WTC11 (cell line): Measurements from ENCODE around the gene SLC25A21. TPM values are rescaled to one million over a fixed set of nuclear protein-coding genes. Genes with fewer than 3 reads are reported as not detected.
"Not testable (repeated sequence)": the region's sequence is repeated elsewhere in the genome, so short reads cannot be mapped to it uniquely, and the experiment has no call there.

Experiments
- ATAC-seq: fragments of 200-7000 bp; cut with Tn5 transposase; 2 replicates; pipeline ENCODE4 v1.10.0; 2021; ENCODE audit warnings: mild to moderate bottlenecking, moderate library complexity
- CTCF ChIA-PET: fragments of 300-600 bp; sonication (Branson Sonifier 250); formaldehyde crosslinking; loops from one replicate; lab custom pipeline; 2021; ENCODE audit warnings: antibody characterized with exemption; lab: Charles Lee
- POLR2A ChIA-PET: fragments of 350-600 bp; sonication (Branson Sonifier 250); formaldehyde crosslinking; loops from one replicate; lab custom pipeline; 2021; ENCODE audit warnings: antibody characterized with exemption; lab: Charles Lee
- DNase-seq: peaks from one replicate; pipeline ENCODE4 v3.0.0; 2021; ENCODE audit warnings: low spot score
- H3K27ac Mint-ChIP-seq: 2 replicates; pipeline ENCODE4 v1.8.0; 2021; ENCODE audit warnings: mixed read lengths
- H3K27me3 Mint-ChIP-seq: 2 replicates; pipeline ENCODE4 v1.8.0; 2021; ENCODE audit warnings: low read depth, mild to moderate bottlenecking, moderate library complexity, mixed read lengths
- H3K36me3 Mint-ChIP-seq: 2 replicates; pipeline ENCODE4 v1.8.0; 2021; ENCODE audit warnings: mixed read lengths
- H3K4me1 Mint-ChIP-seq: 2 replicates; pipeline ENCODE4 v1.8.0; 2022; ENCODE audit warnings: mixed read lengths
- H3K4me3 Mint-ChIP-seq: 2 replicates; pipeline ENCODE4 v1.8.0; 2021; ENCODE audit warnings: mild to moderate bottlenecking, moderate library complexity, mixed read lengths
- H3K9me3 Mint-ChIP-seq: 2 replicates; pipeline ENCODE4 v1.8.0; 2021; ENCODE audit warnings: mixed read lengths
- ATF6 ChIP-seq: sonication (generic); formaldehyde crosslinking; IDR thresholded peaks from 2 replicates; pipeline ENCODE4 v1.8.1; 2023; ENCODE audit warnings: mild to moderate bottlenecking, missing genetic modification reagents
- CBFB ChIP-seq: sonication (generic); formaldehyde crosslinking; IDR thresholded peaks from 2 replicates; pipeline ENCODE4 v1.8.1; 2022; ENCODE audit warnings: mild to moderate bottlenecking, low read depth, missing genetic modification reagents
- CREM ChIP-seq: sonication (generic); formaldehyde crosslinking; IDR thresholded peaks from 2 replicates; pipeline ENCODE4 v1.8.1; 2022; ENCODE audit warnings: mild to moderate bottlenecking, missing genetic modification reagents, moderate library complexity
- ELF4 ChIP-seq: sonication (generic); formaldehyde crosslinking; IDR thresholded peaks from 2 replicates; pipeline ENCODE4 v1.8.1; 2022; ENCODE audit warnings: low read depth, mild to moderate bottlenecking, moderate library complexity, missing genetic modification reagents
- ETV6 ChIP-seq: sonication (generic); formaldehyde crosslinking; IDR thresholded peaks from 2 replicates; pipeline ENCODE4 v1.8.1; 2022; ENCODE audit warnings: mild to moderate bottlenecking, missing genetic modification reagents
- FOXJ3 ChIP-seq: sonication (generic); formaldehyde crosslinking; IDR thresholded peaks from 2 replicates; pipeline ENCODE4 v1.9.0; 2021; ENCODE audit warnings: missing genetic modification reagents, mild to moderate bottlenecking, borderline replicate concordance
- JUN ChIP-seq: sonication (generic); formaldehyde crosslinking; IDR thresholded peaks from 2 replicates; pipeline ENCODE4 v1.8.0; 2023; ENCODE audit warnings: mild to moderate bottlenecking, missing genetic modification reagents
- MXD4 ChIP-seq: fragments of 250-450 bp; sonication (Bioruptor Pico); IDR thresholded peaks from 2 replicates; pipeline ENCODE4 v1.8.0; 2021; ENCODE audit warnings: mild to moderate bottlenecking, moderate library complexity, borderline replicate concordance
- NR3C1 ChIP-seq: sonication (generic); formaldehyde crosslinking; conservative IDR thresholded peaks from 2 replicates; pipeline ENCODE4 v1.8.1; 2023; ENCODE audit warnings: low read depth, mild to moderate bottlenecking, missing genetic modification reagents
- PRRX2 ChIP-seq: fragments of 250-450 bp; sonication (Bioruptor Pico); IDR thresholded peaks from 2 replicates; pipeline ENCODE4 v1.8.0; 2021; ENCODE audit warnings: mild to moderate bottlenecking
- RORB ChIP-seq: fragments of 250-450 bp; sonication (Bioruptor Pico); IDR thresholded peaks from 2 replicates; pipeline ENCODE4 v1.9.0; 2021; ENCODE audit warnings: mild to moderate bottlenecking
- SMAD4 ChIP-seq: sonication (generic); formaldehyde crosslinking; IDR thresholded peaks from 2 replicates; pipeline ENCODE4 v1.8.0; 2022; ENCODE audit warnings: mild to moderate bottlenecking, missing genetic modification reagents
- ZBTB21 ChIP-seq: sonication (generic); formaldehyde crosslinking; IDR thresholded peaks from 2 replicates; pipeline ENCODE4 v1.8.1; 2023; ENCODE audit warnings: mild to moderate bottlenecking, missing genetic modification reagents, borderline replicate concordance
- ZNF121 ChIP-seq: sonication (generic); formaldehyde crosslinking; IDR thresholded peaks from 2 replicates; pipeline ENCODE4 v1.8.0; 2023; ENCODE audit warnings: missing genetic modification reagents
- ZNF219 ChIP-seq: sonication (generic); formaldehyde crosslinking; IDR thresholded peaks from 2 replicates; pipeline ENCODE4 v1.8.0; 2023; ENCODE audit warnings: missing genetic modification reagents, mild to moderate bottlenecking, borderline replicate concordance
- ZNF396 ChIP-seq: fragments of 250-450 bp; sonication (Bioruptor Pico); IDR thresholded peaks from 2 replicates; pipeline ENCODE4 v1.8.0; 2021; ENCODE audit warnings: mild to moderate bottlenecking, moderate library complexity, borderline replicate concordance
- ZNF423 ChIP-seq: fragments of 250-450 bp; sonication (Bioruptor Pico); IDR thresholded peaks from 2 replicates; pipeline ENCODE4 v2.1.2; 2022; ENCODE audit warnings: mild to moderate bottlenecking, moderate library complexity
- total RNA-seq: library from RNA; stranded (reverse); gene quantifications from 3 replicates; pipeline ENCODE4 v1.2.3, GENCODE V29; 2021
- TF ChIP-seq, protein P1 (sequence below): sonication (generic); formaldehyde crosslinking; IDR thresholded peaks from 2 replicates; pipeline ENCODE4 v1.8.1; 2022; ENCODE audit warnings: low read depth, mild to moderate bottlenecking, moderate library complexity, missing genetic modification reagents, borderline replicate concordance
- TF ChIP-seq, protein P2 (sequence below): fragments of 250-450 bp; sonication (Bioruptor Pico); IDR thresholded peaks from 2 replicates; pipeline ENCODE4 v1.9.0; 2021; ENCODE audit warnings: mild to moderate bottlenecking
- TF ChIP-seq, protein P3 (sequence below): sonication (generic); formaldehyde crosslinking; IDR thresholded peaks from 2 replicates; pipeline ENCODE4 v1.8.1; 2022; ENCODE audit warnings: mild to moderate bottlenecking, moderate library complexity, missing genetic modification reagents

Gene SLC25A21
- total RNA-seq, 1 experiment from 2014 or later, result 8.2 TPM

DNA sequence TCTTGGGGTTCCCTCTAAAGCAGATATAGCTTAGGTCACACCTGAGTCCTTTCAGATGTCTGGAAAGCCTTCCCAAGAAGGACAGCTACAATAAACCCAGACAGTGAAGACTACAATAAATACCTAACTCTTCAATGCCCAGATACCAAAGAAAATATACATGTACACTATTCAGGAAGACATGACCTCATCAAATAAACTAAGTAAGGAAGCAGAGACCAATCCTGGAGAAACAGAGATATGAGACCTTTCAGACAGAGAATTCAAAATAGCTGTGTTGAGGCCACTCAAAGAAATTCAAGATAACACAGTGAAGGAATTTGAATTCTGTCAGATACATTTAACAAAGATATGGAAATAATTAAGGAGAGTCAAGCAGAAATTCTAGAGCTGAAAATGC lies 40.6 kb upstream of the SLC25A21 start:
- DNase-seq, result no peak
- no peaks in the 10 kb centered on the region for H3K4me1 Mint-ChIP-seq
- H3K4me3 Mint-ChIP-seq, result no peak overlapping the region
- ChIA-PET POLR2A (no interaction called here), CTCF (no interaction called here)
- ATAC-seq, result no peak
- TF ChIP-seq FOXJ3 (CRISPR knock-in tag) (no peak), ELF4 (CRISPR knock-in tag) (no peak), JUN (CRISPR knock-in tag) (no peak), SMAD4 (CRISPR knock-in tag) (no peak), ATF6 (CRISPR knock-in tag) (no peak), CREM (no peak), PRRX2 (CRISPR knock-in tag) (no peak), MXD4 (CRISPR knock-in tag) (no peak), ZNF396 (CRISPR knock-in tag) (no peak), ETV6 (CRISPR knock-in tag) (no peak), ZNF121 (CRISPR knock-in tag) (no peak), NR3C1 (CRISPR knock-in tag) (no peak), RORB (CRISPR knock-in tag) (no peak), ZBTB21 (no peak)
- TF ChIP-seq, protein P1, sequence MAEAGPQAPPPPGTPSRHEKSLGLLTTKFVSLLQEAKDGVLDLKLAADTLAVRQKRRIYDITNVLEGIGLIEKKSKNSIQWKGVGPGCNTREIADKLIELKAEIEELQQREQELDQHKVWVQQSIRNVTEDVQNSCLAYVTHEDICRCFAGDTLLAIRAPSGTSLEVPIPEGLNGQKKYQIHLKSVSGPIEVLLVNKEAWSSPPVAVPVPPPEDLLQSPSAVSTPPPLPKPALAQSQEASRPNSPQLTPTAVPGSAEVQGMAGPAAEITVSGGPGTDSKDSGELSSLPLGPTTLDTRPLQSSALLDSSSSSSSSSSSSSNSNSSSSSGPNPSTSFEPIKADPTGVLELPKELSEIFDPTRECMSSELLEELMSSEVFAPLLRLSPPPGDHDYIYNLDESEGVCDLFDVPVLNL (CRISPR knock-in tag), result no peak
- TF ChIP-seq, protein P2, sequence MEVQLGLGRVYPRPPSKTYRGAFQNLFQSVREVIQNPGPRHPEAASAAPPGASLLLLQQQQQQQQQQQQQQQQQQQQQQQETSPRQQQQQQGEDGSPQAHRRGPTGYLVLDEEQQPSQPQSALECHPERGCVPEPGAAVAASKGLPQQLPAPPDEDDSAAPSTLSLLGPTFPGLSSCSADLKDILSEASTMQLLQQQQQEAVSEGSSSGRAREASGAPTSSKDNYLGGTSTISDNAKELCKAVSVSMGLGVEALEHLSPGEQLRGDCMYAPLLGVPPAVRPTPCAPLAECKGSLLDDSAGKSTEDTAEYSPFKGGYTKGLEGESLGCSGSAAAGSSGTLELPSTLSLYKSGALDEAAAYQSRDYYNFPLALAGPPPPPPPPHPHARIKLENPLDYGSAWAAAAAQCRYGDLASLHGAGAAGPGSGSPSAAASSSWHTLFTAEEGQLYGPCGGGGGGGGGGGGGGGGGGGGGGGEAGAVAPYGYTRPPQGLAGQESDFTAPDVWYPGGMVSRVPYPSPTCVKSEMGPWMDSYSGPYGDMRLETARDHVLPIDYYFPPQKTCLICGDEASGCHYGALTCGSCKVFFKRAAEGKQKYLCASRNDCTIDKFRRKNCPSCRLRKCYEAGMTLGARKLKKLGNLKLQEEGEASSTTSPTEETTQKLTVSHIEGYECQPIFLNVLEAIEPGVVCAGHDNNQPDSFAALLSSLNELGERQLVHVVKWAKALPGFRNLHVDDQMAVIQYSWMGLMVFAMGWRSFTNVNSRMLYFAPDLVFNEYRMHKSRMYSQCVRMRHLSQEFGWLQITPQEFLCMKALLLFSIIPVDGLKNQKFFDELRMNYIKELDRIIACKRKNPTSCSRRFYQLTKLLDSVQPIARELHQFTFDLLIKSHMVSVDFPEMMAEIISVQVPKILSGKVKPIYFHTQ (CRISPR knock-in tag), result no peak
- TF ChIP-seq, protein P3, sequence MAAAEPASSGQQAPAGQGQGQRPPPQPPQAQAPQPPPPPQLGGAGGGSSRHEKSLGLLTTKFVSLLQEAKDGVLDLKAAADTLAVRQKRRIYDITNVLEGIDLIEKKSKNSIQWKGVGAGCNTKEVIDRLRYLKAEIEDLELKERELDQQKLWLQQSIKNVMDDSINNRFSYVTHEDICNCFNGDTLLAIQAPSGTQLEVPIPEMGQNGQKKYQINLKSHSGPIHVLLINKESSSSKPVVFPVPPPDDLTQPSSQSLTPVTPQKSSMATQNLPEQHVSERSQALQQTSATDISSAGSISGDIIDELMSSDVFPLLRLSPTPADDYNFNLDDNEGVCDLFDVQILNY (CRISPR knock-in tag), result no peak
- H3K27me3 Mint-ChIP-seq, result no peaks in the 10 kb centered on the region; the same call in 1 of the 2 replicates
- H3K36me3 Mint-ChIP-seq, result peaks cover 16% of the 10 kb centered on the region
- peaks cover 21% of the 10 kb centered on the region for H3K9me3 Mint-ChIP-seq
- H3K27ac Mint-ChIP-seq, result no peak overlapping the region

DNA sequence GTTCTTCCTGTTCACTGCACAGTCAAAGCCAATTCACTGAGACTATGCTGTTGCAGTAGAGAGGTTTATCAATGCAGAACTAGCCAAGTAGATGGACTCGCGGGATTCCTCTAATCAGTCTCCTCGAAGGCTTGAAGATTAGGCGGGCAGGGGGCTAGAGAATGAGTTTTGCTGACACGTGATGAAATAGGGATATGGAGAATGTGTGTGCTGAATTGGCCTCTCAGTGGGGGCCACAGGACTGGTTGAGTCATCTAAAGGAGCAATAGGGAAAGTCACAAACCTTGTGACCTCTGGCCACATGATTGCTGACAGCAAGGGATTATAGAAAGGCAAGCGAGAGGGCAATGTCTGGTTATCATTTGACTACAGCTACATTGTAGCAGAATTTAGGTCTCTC lies 38.0 kb upstream of the SLC25A21 start:
- peaks cover 35% of the 10 kb centered on the region for H3K36me3 Mint-ChIP-seq
- CTCF ChIA-PET, result interaction anchor here (2.0 kb wide), 1 partner anchor 20 kb away, joined by 5 read pairs; no protein-coding TSS in a partner anchor
- H3K9me3 Mint-ChIP-seq, result peaks cover 41% of the 10 kb centered on the region
- H3K27ac Mint-ChIP-seq, result no peak overlapping the region
- TF ChIP-seq ZNF423 (CRISPR knock-in tag), result no peak
- TF ChIP-seq ZNF396 (CRISPR knock-in tag), result no peak
- TF ChIP-seq ZNF219 (CRISPR knock-in tag), result no peak
- TF ChIP-seq NR3C1 (CRISPR knock-in tag), result no peak
- TF ChIP-seq, protein P1 (CRISPR knock-in tag), result no peak
- TF ChIP-seq CBFB (CRISPR knock-in tag), result no peak
- TF ChIP-seq, all 79 proteins: peak for 0
- H3K27me3 Mint-ChIP-seq, result no peaks in the 10 kb centered on the region; the same call in 1 of the 2 replicates
- H3K4me3 Mint-ChIP-seq, result no peak overlapping the region
- H3K4me1 Mint-ChIP-seq, result no peaks in the 10 kb centered on the region
- no peak for DNase-seq
- ATAC-seq, result no peak
- POLR2A ChIA-PET, result no interaction called here

GRCh38 chr14:37209617-37210016 lies 37.2 kb upstream of the SLC25A21 start:
- H3K27me3 Mint-ChIP-seq, H3K4me3 Mint-ChIP-seq, ATAC-seq, DNase-seq, H3K4me1 Mint-ChIP-seq, CTCF ChIA-PET, POLR2A ChIA-PET, H3K27ac Mint-ChIP-seq: not testable (repeated sequence)
- H3K36me3 Mint-ChIP-seq, result peaks cover 40% of the 10 kb centered on the region
- peaks cover 43% of the 10 kb centered on the region for H3K9me3 Mint-ChIP-seq

DNA sequence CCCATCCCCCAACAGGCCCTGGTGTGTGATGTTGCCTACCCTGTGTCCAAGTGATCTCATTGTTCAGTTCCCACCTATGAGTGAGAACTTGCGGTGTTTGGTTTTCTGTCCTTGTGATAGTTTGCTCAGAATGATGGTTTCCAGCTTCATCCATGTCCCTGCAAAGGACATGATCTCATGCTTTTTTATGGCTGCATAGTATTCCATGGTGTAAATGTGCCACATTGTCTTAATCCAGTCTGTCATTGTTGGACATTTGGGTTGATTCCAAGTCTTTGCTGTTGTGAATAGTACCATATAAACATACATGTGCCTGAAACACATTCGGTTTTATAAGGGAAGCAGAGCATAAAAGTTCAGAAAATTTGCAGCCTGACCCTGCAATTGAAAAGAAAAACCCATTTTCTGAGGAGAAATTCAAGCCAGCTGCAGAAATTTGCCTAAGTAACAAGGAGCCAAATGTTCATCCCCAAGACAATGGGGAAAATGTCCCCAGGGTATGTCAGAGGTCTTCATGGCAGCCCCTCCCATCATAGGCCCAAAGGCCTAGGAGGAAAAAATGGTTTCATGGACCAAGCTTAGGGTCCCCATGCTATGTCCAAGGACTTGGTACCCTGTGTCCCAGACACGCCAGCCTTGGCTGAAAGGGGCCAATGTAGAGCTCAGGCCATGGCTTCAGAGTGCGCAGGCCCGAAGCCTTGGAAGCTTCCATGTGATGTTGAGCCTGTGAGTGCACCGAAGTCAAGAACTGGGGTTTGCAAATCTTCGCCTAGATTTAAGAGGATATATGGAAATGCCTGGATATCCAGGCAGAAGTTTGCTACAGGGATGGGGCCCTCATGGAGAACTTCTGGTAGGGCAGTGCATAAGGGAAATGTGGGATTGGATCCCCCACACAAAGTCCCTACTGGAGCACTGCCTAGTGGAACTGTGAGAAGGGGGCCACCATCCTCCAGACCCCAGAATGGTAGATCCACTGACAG lies 33.5 kb upstream of the SLC25A21 start:
- ATAC-seq, H3K27ac Mint-ChIP-seq, DNase-seq, CTCF ChIA-PET, H3K4me3 Mint-ChIP-seq, H3K27me3 Mint-ChIP-seq: not testable (repeated sequence)
- peaks cover 51% of the 10 kb centered on the region for H3K9me3 Mint-ChIP-seq
- POLR2A ChIA-PET, result interaction anchor here (0.5 kb wide), 1 partner anchor 624 kb away, joined by 3 read pairs; no protein-coding TSS in a partner anchor
- H3K4me1 Mint-ChIP-seq, result peaks cover 11% of the 10 kb centered on the region
- peaks cover 49% of the 10 kb centered on the region for H3K36me3 Mint-ChIP-seq
